Middle frontal gyrus (tissue), 1 donor: Measurements from ENCODE around the gene USO1.
"Not testable (repeated sequence)": the region's sequence is repeated elsewhere in the genome, so short reads cannot be mapped to it uniquely, and the experiment has no call there.

Experiments used
- DNase-seq: peaks from one replicate; pipeline ENCODE4 v3.0.0-alpha.2; 2015; ENCODE audit warnings: low spot score; ENCODE audit errors: extremely low spot score

The USO1 gene, protein sequence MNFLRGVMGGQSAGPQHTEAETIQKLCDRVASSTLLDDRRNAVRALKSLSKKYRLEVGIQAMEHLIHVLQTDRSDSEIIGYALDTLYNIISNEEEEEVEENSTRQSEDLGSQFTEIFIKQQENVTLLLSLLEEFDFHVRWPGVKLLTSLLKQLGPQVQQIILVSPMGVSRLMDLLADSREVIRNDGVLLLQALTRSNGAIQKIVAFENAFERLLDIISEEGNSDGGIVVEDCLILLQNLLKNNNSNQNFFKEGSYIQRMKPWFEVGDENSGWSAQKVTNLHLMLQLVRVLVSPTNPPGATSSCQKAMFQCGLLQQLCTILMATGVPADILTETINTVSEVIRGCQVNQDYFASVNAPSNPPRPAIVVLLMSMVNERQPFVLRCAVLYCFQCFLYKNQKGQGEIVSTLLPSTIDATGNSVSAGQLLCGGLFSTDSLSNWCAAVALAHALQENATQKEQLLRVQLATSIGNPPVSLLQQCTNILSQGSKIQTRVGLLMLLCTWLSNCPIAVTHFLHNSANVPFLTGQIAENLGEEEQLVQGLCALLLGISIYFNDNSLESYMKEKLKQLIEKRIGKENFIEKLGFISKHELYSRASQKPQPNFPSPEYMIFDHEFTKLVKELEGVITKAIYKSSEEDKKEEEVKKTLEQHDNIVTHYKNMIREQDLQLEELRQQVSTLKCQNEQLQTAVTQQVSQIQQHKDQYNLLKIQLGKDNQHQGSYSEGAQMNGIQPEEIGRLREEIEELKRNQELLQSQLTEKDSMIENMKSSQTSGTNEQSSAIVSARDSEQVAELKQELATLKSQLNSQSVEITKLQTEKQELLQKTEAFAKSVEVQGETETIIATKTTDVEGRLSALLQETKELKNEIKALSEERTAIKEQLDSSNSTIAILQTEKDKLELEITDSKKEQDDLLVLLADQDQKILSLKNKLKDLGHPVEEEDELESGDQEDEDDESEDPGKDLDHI

DNA sequence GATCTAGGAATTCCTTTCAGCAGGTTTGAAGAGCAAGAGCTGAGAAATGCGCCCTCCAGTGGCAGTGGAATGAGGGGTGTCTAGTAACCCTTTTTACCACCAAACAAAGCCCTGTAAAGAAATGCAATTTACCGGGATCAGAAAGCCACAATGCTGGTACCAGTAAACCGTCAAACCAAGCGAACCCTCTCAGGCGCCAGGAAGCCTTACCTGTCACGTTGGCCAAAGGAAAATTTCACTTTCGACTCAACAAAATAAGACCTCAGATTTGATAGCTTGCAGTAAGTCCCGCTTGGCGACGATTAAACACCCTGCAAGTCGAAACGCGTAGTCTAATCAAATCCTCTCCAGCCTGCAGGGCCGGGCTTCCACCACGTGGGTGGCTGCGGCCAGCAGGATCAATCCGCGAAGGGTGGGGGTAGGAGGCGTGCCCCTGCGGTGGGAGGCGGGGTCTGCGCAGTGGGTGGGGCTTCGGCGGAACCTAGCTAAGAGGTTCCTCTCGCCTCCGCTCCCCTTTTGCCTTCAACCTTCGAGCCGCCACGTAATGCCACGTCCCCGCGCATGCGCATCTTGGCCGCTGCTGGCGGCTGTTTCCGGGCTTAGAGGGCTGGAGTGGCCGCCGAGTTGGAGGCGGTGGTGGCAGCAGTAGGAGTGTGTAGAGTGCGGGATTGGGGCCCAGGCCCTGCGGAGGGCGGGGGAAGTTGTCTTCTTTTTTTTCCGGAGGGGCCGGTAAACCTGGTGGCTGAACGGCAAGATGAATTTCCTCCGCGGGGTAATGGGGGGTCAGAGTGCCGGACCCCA, at the start of gene USO1:
Gene USO1 (plus strand): TSS at position 512 of the 801 bp plus-strand sequence. CDS start 243 bp downstream, at position 755.
- DNase-seq = peak; percentile 95

DNA sequence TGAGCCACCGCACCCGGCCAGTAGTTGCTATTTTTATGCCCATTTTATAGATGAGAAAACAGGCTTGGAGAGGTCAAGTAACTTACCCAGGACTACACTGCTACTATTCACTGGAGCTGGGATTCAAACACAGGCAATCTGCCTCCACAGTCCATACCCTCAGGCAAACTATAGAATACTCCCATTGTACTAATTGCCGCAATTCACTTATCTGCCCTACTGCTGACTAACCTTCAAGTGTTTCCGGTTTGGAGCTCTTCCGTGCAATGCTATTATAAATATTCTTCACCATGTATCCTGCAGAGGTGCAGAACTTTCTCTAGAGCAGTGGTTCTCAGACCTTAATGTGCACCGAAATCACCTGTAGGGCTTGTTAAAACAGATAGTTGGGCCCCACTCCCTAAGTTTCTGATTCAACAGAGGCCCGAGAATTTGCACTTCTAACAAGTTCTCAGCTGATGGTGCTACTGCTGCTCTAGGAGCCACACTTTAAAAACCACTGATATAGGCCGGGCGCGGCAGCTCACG, 49.3 kb upstream of the USO1 start:
- DNase-seq = no peak

DNA sequence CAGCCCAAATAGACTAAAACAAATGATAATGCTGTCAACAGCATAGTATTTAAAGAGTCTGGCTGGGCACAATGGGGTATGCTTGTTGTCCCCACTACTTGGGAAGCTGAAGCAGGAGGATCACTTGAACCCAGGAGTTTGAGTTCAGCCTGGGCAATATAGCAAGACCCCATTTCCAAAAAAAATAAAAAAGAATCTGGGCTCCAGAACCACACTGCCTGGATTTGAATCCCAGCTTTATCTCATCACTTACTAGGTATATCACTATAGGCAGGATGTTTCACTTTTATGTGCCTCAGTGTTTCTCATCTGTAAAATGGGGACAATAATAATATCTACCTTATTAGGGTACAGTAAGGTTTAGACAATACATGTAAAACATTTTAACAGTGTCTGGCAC, 45.9 kb upstream of the USO1 start:
- DNase-seq = no peak

DNA sequence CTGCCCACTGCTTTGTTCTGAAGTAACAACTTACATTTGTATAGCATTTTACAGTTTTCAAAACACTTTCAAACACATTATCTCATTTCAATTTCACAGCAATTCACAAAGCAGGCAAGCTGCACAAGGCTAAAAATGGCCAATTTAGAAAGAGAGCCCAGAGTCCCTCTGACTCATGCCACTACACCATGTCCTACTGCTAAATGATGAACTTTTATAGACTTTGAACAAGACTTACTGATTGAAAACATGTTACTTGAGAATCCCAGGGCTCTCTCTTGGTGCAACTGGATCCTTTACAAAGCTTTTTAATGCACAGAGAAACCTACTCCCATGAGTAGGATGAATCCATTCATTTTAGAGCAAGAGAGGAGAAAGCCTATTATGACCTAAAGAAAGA, 45.4 kb upstream of the USO1 start:
- DNase-seq = no peak

DNA sequence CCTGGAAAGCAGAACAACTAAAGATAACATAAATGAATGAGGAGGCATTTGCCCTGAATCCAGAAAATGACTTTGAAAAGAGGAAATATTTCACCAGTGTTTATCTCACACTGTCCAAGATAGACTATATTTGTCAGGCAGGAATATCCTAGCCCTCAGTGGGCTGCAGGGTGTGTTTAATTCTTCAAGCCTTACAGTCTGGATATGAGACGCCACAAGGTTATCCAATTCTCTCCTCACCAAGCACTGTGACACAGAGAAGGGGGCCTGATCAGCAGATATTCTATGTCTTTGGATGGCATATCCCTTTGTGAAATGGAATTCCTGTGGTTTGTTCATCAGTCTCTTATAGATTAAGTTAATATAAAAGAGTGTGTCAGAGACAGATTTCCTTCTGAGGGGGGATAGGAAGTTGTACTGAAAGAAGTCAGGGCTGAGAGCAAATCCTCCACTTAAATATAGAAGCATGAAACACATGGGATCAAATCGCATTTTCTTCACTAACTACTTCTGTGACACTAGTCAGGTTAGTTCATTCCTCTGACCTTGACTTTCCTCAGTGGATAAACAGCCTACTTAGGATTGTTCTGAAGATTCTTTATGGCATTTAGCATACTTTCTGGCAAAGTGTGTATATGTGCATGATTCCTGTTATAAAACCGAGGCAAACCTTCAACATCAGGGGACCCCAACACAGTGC, 44.4 kb upstream of the USO1 start:
- no peak for DNase-seq

DNA sequence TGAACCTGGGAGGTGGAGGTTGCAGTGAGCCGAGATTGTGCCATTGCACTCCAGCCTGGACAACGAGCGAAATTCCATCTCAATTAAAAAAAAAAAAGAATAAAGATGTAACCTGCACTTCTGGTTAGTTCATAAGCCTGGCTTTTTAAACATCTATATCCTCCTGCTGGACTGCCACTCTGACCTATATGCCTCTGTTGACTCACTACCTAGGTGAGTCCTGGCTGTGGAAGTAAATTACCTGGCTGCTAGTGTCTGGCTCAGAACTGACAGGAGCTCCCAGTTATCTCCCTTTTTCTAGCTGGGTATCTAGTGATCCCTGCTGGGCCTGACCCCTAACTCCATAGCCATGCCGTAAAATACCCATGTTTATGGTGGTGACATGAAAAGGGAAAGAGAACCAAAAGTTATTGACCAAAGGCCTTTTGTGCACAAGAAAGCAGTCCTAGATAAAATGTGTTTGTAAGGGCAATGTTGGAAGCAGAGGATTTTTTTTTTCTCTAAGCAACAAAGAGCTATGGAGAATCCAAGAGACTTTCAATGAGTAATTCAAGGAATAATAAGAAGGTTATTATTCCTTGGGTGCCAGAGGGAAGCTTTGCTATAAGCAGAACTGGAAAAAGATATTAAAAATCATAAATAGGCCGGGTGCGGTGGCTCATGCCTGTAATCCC, 40.8 kb upstream of the USO1 start:
- no peak for DNase-seq

DNA sequence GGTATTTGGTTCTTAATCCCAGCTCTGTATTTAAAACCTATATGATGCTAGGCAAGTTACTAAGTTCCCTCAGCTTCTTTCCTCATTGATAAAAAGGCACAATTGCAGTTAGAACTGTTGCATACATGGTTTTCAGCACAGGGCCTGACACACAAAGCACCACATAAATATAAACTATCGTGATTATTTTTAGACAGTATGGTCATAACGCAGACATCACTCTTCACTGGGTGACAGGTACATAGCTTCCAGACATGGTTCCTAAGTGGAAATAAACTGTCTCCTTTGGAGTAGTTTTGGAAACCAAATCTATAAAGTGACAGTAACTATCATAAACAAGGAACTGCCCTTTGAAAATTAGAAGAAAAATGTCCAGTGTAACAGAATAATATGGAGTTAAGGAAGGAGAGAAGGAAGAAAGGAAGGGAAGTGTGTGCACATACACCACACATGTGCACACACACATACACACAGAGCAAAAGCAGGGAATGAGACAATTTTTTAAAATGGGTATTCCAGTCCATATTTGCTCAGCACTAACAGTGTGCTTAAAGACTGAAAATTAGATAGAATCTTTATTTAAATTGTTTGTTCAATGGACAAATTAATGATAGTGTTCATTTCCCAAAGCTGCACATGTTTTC, 38.7 kb upstream of the USO1 start:
- DNase-seq = no peak

DNA sequence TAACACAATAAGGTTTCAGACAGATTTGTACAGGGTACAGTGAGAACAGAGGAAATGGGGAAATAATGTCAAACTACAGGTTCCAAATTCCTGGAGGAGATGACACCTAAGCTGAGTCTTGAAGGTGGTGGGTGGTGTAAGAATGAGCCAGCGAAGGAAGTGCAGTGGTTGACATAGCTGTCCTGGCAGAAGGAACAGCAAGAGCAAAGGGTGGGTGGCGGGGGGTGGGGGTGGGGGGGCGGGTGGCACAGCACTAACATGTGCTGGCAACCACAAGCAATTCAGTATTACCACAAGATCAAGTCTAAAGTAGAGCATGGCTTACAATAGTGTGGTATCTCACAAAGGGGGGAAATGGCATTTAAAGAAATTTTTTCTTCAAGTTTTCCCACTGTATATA, 38.0 kb upstream of the USO1 start:
- no peak for DNase-seq

DNA sequence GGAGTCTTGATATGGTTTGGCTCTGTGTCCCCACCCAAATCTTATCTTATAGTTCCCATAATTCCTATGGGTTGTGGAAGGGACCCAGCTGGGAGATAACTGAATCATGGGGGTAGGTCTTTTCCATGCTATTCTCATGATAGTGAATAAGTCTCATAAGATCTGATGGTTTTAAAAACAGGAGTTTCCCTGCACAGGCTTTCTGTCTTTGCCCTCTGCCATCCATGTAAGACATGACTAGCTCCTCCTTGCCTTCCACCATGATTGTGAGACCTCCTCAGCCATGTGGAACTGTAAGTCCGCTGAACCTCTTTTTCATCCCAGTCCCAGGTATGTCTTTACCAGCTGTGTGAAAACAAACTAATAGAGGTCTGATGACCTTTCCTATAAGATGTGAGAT, 37.3 kb upstream of the USO1 start:
- not testable (repeated sequence) for DNase-seq

DNA sequence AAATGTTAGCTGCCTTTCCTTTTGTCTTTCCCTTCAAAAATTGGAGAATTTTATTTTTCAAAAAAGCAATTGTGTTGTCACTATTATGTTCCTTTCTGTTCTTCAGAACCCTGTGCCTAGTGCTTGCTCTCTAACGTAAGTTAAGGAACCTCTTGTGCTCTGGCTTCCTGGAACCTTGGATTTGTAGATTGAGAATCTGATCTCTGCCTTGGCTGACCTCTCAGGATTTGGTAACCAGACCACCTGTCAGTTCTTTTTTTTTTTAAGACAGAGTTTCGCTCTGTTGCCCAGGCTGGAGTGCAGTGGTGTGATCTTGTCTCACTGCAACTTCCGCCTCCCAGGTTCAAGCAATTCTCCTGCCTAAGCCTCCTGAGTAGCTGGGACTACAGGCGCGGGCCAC, 32.3 kb upstream of the USO1 start:
- DNase-seq = not testable (repeated sequence)

DNA sequence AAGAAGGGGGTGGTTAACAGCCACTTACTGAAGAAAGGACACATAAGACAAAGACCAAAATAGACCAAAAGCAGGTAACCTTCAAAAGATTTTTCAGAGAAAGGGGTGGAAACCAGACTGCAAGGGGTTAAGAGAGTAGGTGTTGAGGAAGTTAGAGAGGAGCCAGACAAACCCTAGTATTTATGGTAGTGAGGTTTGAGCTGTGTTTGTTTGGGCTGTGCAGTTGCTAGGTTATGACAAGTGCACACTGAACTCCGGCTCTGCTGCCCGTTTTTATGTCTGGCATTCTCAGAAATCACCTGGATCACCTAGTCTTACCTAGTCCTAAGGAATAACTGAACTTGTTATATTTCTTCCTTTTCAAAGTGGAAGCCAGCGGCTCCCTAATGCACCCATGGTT, 28.3 kb upstream of the USO1 start:
- DNase-seq = no peak

DNA sequence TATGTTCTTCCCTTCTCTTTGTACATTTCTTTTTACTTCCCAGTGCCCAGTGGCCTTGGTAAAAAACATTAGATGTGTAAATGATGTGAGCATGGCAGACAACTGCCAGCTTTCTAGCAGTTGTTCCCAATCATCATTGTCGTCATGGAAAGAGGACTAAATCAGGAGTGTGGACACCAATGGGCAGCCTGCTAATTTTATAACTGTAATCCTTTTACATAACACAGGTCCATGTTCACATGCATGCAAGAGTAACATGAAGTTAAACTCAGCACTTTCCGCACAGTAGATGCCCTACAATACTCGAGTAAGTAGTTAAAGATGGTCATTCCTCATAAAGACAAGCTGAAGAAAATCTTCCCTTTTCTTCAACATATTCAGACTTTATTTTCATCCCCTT, 27.8 kb upstream of the USO1 start:
- no peak for DNase-seq

DNA sequence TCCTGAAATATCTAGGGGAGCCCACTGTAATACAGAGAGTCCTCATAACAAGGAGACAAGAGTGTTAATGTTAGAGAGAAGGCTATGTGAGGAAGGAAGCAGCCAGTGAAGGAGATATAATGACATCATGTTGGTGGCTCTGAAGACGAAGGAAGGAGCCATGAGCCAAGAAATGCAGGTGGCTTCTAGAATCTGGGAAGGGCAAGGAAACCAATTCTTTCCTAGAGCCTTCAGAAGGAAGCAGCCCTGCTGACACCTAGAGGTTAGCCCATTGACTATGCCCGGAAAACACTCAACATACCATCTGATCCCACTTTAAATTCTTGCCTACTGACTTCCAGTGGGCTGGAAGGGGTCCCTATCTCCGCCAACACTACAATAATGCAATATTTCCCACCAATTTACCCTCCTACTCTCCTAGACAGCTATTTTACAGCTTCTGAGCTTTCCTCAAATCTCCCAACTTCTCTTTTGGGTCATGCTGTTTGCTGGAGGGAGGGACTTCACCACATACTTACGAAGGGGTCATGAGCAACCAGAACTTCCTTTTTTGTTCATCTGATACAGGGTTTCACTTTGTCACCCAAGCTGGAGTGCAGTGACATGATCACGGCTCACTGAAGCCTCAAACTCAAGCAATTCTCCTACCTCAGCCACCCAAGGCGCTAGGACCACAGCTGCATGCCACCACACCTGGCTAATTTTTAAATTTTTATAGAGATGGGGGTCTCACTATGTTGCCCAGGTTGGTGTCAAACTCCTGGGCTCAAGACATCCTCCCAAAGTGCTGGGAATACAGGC, 26.0 kb upstream of the USO1 start:
- no peak for DNase-seq

DNA sequence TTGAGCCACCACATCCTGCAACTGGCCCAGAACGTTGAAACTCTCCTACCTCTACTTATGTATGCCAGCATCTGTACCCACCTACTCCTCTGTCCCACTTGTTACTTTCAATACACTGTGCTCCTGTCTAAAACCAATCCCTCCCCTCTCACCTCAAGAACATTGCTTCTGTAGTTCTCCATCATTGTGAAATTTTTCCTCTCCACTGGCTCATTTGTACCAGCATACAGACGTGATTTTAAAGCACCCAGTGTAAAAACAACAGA, 25.5 kb upstream of the USO1 start:
- no peak for DNase-seq

DNA sequence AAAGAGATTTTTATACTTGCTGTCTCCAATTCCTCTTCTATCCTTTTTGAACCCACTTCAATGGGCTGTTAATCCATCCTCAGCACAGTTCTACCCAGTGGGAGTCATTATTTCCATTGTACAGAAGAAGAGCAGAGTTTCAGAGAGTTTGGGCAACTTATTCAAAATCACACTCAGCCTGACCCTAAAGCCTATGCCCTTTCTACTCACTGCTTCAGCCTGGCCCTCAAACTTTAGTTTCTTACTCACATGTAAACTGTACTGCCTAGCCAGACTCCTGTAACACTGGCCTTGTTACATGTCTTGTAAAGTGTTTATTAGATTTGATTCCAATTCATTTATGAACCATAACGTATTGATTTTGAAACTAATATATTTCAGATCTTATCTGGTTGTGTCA, 25.1 kb upstream of the USO1 start:
- no peak for DNase-seq

DNA sequence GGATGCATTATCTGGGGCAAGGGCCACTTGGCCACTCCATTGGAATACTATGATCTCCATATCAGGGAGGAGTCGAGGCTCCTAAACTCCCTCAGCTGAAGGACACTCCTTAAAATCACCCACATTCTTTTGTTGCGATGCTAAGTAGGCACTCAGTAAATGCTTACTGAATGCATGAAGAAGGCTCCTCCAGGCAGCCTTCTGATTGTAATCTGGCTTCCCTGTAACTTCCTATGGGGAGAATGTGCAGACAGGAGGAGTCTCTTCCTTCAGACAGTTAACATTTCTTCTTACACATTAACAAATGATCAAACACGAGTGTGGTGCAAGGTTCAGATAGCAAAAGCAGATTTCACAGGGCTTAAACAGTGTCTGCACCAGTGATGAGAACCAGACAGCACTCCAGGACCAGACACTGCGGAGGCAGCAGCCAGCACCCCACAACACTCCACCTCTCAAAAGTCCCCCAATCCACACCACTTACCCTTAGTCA, 21.4 kb upstream of the USO1 start:
- no peak for DNase-seq

DNA sequence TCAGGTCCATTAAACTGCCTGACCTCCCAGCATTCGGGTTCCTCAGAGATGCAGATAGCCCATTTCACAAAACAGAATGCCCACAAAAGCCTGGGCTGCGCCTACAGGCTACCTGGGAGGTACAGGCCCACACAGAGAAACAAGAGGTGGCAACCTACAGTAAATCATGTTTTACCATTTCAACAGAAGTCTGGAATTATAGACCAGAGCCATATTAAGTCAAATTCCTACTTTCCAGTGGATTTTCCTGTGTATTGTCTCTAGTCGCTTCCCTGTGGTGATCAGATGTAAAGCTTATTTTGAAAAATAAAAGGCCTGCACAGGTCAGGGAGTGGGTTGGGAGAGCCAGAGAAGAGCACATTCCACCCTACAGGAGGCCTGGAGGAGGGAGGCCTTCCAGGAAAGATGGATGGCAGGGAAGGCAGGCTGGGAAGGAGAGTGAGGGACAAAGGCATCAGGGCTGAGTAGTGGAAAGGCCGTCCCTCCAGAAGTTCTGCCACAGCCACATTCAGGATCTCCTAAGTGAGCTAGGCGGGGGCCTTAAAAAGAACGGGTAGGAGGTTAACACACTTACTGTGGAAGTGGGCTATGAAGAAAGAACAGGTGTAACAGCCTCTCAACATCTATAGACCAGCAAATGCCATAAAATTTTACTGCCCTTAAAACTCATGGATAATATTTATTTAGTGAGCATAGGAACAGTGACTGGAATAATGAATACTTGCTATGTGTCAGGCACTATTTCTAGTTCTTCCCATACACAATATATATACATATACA, 19.0 kb upstream of the USO1 start:
- DNase-seq = no peak

DNA sequence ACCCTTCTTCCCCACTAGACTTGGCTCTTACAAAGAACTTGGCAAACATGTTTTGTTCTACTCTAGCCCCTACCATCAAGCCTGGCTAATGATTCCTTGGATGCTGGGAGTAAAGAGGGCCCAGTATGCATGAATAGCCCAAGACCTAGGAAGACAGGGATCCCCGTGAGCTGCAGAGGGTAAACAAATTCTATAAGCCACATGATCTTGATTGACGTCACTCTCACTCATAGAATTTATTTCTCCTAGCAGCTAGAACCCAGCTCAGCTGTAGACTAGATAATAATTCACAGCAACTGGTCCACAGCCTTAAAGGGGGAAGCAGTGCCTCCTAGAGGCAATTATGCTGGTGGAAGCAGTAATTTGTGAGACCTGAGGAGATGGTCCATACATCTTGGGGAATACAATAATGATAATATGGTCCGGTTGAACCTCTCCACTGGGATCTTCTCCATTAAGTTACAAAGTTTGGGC, 16.1 kb upstream of the USO1 start:
- DNase-seq = no peak
